Astrocyte (in vitro differentiated cells and primary cell): ENCODE measurements around the gene TNFRSF1B. TPM values are rescaled to one million over a fixed set of nuclear protein-coding genes. Genes with fewer than 3 reads are reported as not detected.

ENCODE experiments used
- DNase-seq: peaks from one replicate; pipeline ENCODE4 v3.0.0-alpha.2; 2010; ENCODE audit warnings: low read depth
- FAIRE-seq: peaks from 2 replicates; lab custom pipeline; 2011; peaks lifted over from hg19 to GRCh38; lab: Jason Lieb, UNC
- H2AFZ ChIP-seq: 2 replicates; pipeline ENCODE4 v1.6.0; 2012; ENCODE audit warnings: low read depth, low read length, inconsistent platforms
- H3K27ac ChIP-seq: 2 replicates; pipeline ENCODE4 v1.5.1; 2011; ENCODE audit warnings: low read depth, low read length, inconsistent platforms
- H3K27me3 ChIP-seq: 2 replicates; pipeline ENCODE4 v1.6.0; 2011; ENCODE audit warnings: low read length, inconsistent platforms; ENCODE audit not compliant: insufficient read depth
- H3K36me3 ChIP-seq: 2 replicates; pipeline ENCODE4 v1.5.1; 2011; ENCODE audit warnings: low read length, inconsistent platforms; ENCODE audit not compliant: insufficient read depth
- H3K4me1 ChIP-seq: 2 replicates; pipeline ENCODE4 v1.5.1; 2011; ENCODE audit warnings: low read length, inconsistent platforms; ENCODE audit not compliant: insufficient read depth
- H3K4me2 ChIP-seq: 2 replicates; pipeline ENCODE4 v1.6.0; 2012; ENCODE audit warnings: low read length, inconsistent platforms
- H3K4me3 ChIP-seq: 2 replicates; pipeline ENCODE4 v1.5.1; 2011; ENCODE audit warnings: low read depth, mild to moderate bottlenecking, low read length, inconsistent platforms; ENCODE audit not compliant: insufficient read depth
- H3K79me2 ChIP-seq: 2 replicates; pipeline ENCODE4 v1.6.0; 2012; ENCODE audit warnings: mild to moderate bottlenecking, low read length, inconsistent platforms; ENCODE audit not compliant: insufficient read depth
- H3K9ac ChIP-seq: 2 replicates; pipeline ENCODE4 v1.6.0; 2012; ENCODE audit warnings: mild to moderate bottlenecking, low read length, inconsistent platforms
- H3K9me3 ChIP-seq: 2 replicates; pipeline ENCODE4 v1.5.1; 2012; ENCODE audit warnings: low read depth, mild to moderate bottlenecking, low read length, inconsistent platforms; ENCODE audit not compliant: insufficient read depth
- H4K20me1 ChIP-seq: 2 replicates; pipeline ENCODE4 v1.6.0; 2012; ENCODE audit warnings: low read length, inconsistent platforms; ENCODE audit not compliant: insufficient read depth
- H3K27ac Mint-ChIP-seq: one replicate; pipeline ENCODE4 v1.8.0; 2021; ENCODE audit warnings: mild to moderate bottlenecking, mixed read lengths; ENCODE audit not compliant: unreplicated experiment
- H3K27me3 Mint-ChIP-seq: one replicate; pipeline ENCODE4 v1.8.0; 2021; ENCODE audit warnings: low read depth, mixed read lengths; ENCODE audit not compliant: unreplicated experiment
- H3K36me3 Mint-ChIP-seq: one replicate; pipeline ENCODE4 v1.8.0; 2021; ENCODE audit warnings: low read depth, mixed read lengths; ENCODE audit not compliant: unreplicated experiment
- H3K4me1 Mint-ChIP-seq: one replicate; pipeline ENCODE4 v1.8.0; 2021; ENCODE audit warnings: low read depth, mixed read lengths; ENCODE audit not compliant: unreplicated experiment
- H3K4me3 Mint-ChIP-seq: one replicate; pipeline ENCODE4 v1.8.0; 2021; ENCODE audit warnings: mild to moderate bottlenecking, moderate library complexity, mixed read lengths; ENCODE audit not compliant: unreplicated experiment
- H3K9me3 Mint-ChIP-seq: one replicate; pipeline ENCODE4 v1.8.0; 2021; ENCODE audit warnings: mild to moderate bottlenecking, mixed read lengths; ENCODE audit not compliant: unreplicated experiment
- CTCF ChIP-seq: IDR thresholded peaks from 2 replicates; pipeline ENCODE4 v1.5.1; 2011; ENCODE audit warnings: low read depth, mild to moderate bottlenecking, inconsistent platforms, low read length, moderate library complexity; ENCODE audit not compliant: insufficient read depth
- EZH2 ChIP-seq: IDR thresholded peaks from 2 replicates; pipeline ENCODE4 v1.6.1; 2012; ENCODE audit warnings: mild to moderate bottlenecking, low read length, inconsistent platforms; ENCODE audit not compliant: insufficient read depth
- total RNA-seq: library from RNA; stranded (reverse); gene quantifications from 2 replicates; pipeline ENCODE4 v1.2.1, GENCODE V29; 2021

TNFRSF1B gene
- total RNA-seq, 1 donor from 2014 or later: 0.09 TPM

GRCh38 chr1:12162459-12163137 is 4.2 kb upstream of the TNFRSF1B start:
- peak overlapping the region; percentile 64 for H3K4me2 ChIP-seq
- Mint-ChIP-seq H3K36me3 (no peaks in the 10 kb centered on the region), H3K4me3 (no peak overlapping the region), H3K4me1 (peaks cover 10% of the 10 kb centered on the region), H3K27ac (no peak overlapping the region), H3K9me3 (no peaks in the 10 kb centered on the region), H3K27me3 (peaks cover 44% of the 10 kb centered on the region)
- H3K9me3 ChIP-seq: no peaks in the 10 kb centered on the region
- no peak overlapping the region for H2AFZ ChIP-seq
- no peak for TF ChIP-seq CTCF
- TF ChIP-seq EZH2: no peak
- H3K4me1 ChIP-seq: peaks cover 12% of the 10 kb centered on the region
- FAIRE-seq (no peak), DNase-seq (no peak)
- H3K9ac ChIP-seq: no peak overlapping the region
- no peak overlapping the region for H3K4me3 ChIP-seq
- peaks cover 5% of the 10 kb centered on the region for H4K20me1 ChIP-seq
- H3K36me3 ChIP-seq: no peaks in the 10 kb centered on the region
- no peaks in the 10 kb centered on the region for H3K79me2 ChIP-seq
- H3K27me3 ChIP-seq: peaks cover 12% of the 10 kb centered on the region
- H3K27ac ChIP-seq: no peak overlapping the region

- no peak for TF ChIP-seq EZH2
- TF ChIP-seq CTCF: no peak
- no peak overlapping the region for H3K4me3 ChIP-seq
- no peak overlapping the region for H3K4me3 Mint-ChIP-seq
- H3K27ac Mint-ChIP-seq: no peak overlapping the region
- no peaks in the 10 kb centered on the region for H3K9me3 Mint-ChIP-seq
- no peak overlapping the region for H3K4me2 ChIP-seq
- DNase-seq (no peak), FAIRE-seq (no peak)
- peaks cover 5% of the 10 kb centered on the region for H4K20me1 ChIP-seq
- no peaks in the 10 kb centered on the region for H3K36me3 Mint-ChIP-seq
- no peak overlapping the region for H2AFZ ChIP-seq
- peaks cover 12% of the 10 kb centered on the region for H3K4me1 ChIP-seq
- H3K79me2 ChIP-seq: no peaks in the 10 kb centered on the region
- no peaks in the 10 kb centered on the region for H3K36me3 ChIP-seq
- H3K27me3 Mint-ChIP-seq: peaks cover 49% of the 10 kb centered on the region
- peaks cover 8% of the 10 kb centered on the region for H3K4me1 Mint-ChIP-seq
- H3K27ac ChIP-seq: no peak overlapping the region
- peaks cover 16% of the 10 kb centered on the region for H3K27me3 ChIP-seq
- no peak overlapping the region for H3K9ac ChIP-seq
- no peaks in the 10 kb centered on the region for H3K9me3 ChIP-seq
Measured at GRCh38 chr1:12163210-12163609, 3.6 kb upstream of the TNFRSF1B start.

GRCh38 chr1:12164210-12164609 is 2.6 kb upstream of the TNFRSF1B start:
- DNase-seq (no peak), FAIRE-seq (no peak)
- Mint-ChIP-seq H3K27ac (no peak overlapping the region), H3K36me3 (no peaks in the 10 kb centered on the region), H3K27me3 (peaks cover 53% of the 10 kb centered on the region), H3K4me1 (peaks cover 5% of the 10 kb centered on the region), H3K4me3 (no peak overlapping the region), H3K9me3 (no peaks in the 10 kb centered on the region)
- peaks cover 12% of the 10 kb centered on the region for H3K4me1 ChIP-seq
- no peaks in the 10 kb centered on the region for H3K79me2 ChIP-seq
- no peak overlapping the region for H3K9ac ChIP-seq
- no peak for TF ChIP-seq EZH2
- TF ChIP-seq CTCF: no peak
- peaks cover 16% of the 10 kb centered on the region for H3K27me3 ChIP-seq
- H3K9me3 ChIP-seq: no peaks in the 10 kb centered on the region
- H4K20me1 ChIP-seq: peaks cover 5% of the 10 kb centered on the region
- no peak overlapping the region for H2AFZ ChIP-seq
- no peak overlapping the region for H3K27ac ChIP-seq
- no peak overlapping the region for H3K4me3 ChIP-seq
- H3K4me2 ChIP-seq: no peak overlapping the region
- no peaks in the 10 kb centered on the region for H3K36me3 ChIP-seq
